GM12878 (cell line): ENCODE results near the gene NOL3. TPM values are rescaled to one million over a fixed set of nuclear protein-coding genes. Genes with fewer than 3 reads are reported as not detected.

ENCODE experiments used
- ATAC-seq: fragments of 200-7000 bp; cut with Tn5 transposase; 3 replicates; pipeline ENCODE4 v1.9.1; 2020; ENCODE audit warnings: mild to moderate bottlenecking, moderate library complexity
- BruUV-seq: library from RNA; stranded (reverse); fragments of 400-500 nt; replicated peaks from 2 replicates; lab custom pipeline; 2021; lab: Mats Ljungman, UMichigan
- CTCF ChIA-PET: fragments of 300-600 bp; sonication (Branson Sonifier 250); formaldehyde crosslinking; extraction: SDS; loops from one replicate; lab custom pipeline; 2021; ENCODE audit warnings: inconsistent platforms; lab: Yijun Ruan, JAX
- POLR2A ChIA-PET: fragments of 350-600 bp; formaldehyde crosslinking; extraction: SDS; loops from one replicate; lab custom pipeline; 2021; ENCODE audit warnings: inconsistent platforms; lab: Charles Lee
- RAD21 ChIA-PET: fragments of 300-600 bp; sonication (Branson Sonifier 250); formaldehyde crosslinking; loops from one replicate; lab custom pipeline; 2023; ENCODE audit warnings: antibody characterized with exemption; ENCODE audit not compliant: unreplicated experiment; lab: Charles Lee
- SMC1A ChIA-PET: fragments of 300-600 bp; sonication (Branson Sonifier 250); formaldehyde crosslinking; loops from one replicate; lab custom pipeline; 2023; ENCODE audit not compliant: unreplicated experiment, uncharacterized antibody; lab: Charles Lee
- DNase-seq: peaks from one replicate; pipeline ENCODE4 v3.0.0-alpha.2; 2011; ENCODE audit warnings: low read depth, low spot score
- FAIRE-seq: peaks from 3 replicates; lab custom pipeline; 2011; peaks lifted over from hg19 to GRCh38; lab: Jason Lieb, UNC
- H2AFZ ChIP-seq: 2 replicates; pipeline ENCODE4 v1.6.0; 2011; ENCODE audit warnings: low read depth, low read length, control low read depth; ENCODE audit not compliant: control insufficient read depth
- H3K27ac ChIP-seq: 2 replicates; pipeline ENCODE4 v1.5.1; 2011; ENCODE audit warnings: control low read depth; ENCODE audit not compliant: control insufficient read depth, insufficient read depth
- H3K27me3 ChIP-seq, 2 experiments: replicated peaks in 1 of 2; 2 replicates each; pipeline versions ENCODE4 v1.6.0 to v1.6.1; 2011; ENCODE audit warnings: low read length in 1 of 2; ENCODE audit not compliant: control insufficient read depth in 2 of 2, insufficient read depth in 2 of 2
- H3K36me3 ChIP-seq, 2 experiments: 2 replicates each; pipeline ENCODE4 v1.5.1; 2011; ENCODE audit warnings: low read length in 1 of 2; ENCODE audit not compliant: control insufficient read depth in 2 of 2, insufficient read depth in 2 of 2
- H3K4me1 ChIP-seq: 2 replicates; pipeline ENCODE4 v1.6.1; 2011; ENCODE audit warnings: mild to moderate bottlenecking, low read length, moderate library complexity, mixed read lengths; ENCODE audit not compliant: control insufficient read depth, insufficient read depth
- H3K4me2 ChIP-seq: 2 replicates; pipeline ENCODE4 v1.6.0; 2011; ENCODE audit warnings: control low read depth; ENCODE audit not compliant: control insufficient read depth, insufficient read depth
- H3K4me3 ChIP-seq: fragments of 200-600 bp; sonication (generic); 2 replicates; pipeline ENCODE4 v1.5.1; 2016
- H3K79me2 ChIP-seq: 2 replicates; pipeline ENCODE4 v1.6.0; 2011; ENCODE audit warnings: low read length; ENCODE audit not compliant: control insufficient read depth, insufficient read depth
- H3K9ac ChIP-seq: 2 replicates; pipeline ENCODE4 v1.8.0; 2011; ENCODE audit warnings: low read length, control low read depth, mixed read lengths; ENCODE audit not compliant: control insufficient read depth, insufficient read depth
- H3K9me3 ChIP-seq: replicated peaks from 3 replicates; pipeline ENCODE4 v1.5.1; 2011; ENCODE audit warnings: mild to moderate bottlenecking, low read length; ENCODE audit not compliant: control insufficient read depth, insufficient read depth
- H4K20me1 ChIP-seq: 2 replicates; pipeline ENCODE4 v1.6.0; 2011; ENCODE audit not compliant: control insufficient read depth, insufficient read depth
- ESRRA ChIP-seq: IDR thresholded peaks from 2 replicates; pipeline ENCODE4 v1.6.1; 2012; ENCODE audit warnings: mild to moderate bottlenecking, low read length, improper control_type of control experiment
- GATAD2B ChIP-seq: fragments of 450-650 bp; conservative IDR thresholded peaks from 2 replicates; pipeline ENCODE4 v1.6.1; 2017; ENCODE audit warnings: low read depth, mild to moderate bottlenecking, moderate library complexity
- MXI1 ChIP-seq: fragments of 150-350 bp; IDR thresholded peaks from 2 replicates; pipeline ENCODE4 v1.6.1; 2011; ENCODE audit warnings: low read depth, mild to moderate bottlenecking, inconsistent platforms, low read length, improper control_type of control experiment
- NKRF ChIP-seq: fragments of 450-650 bp; conservative IDR thresholded peaks from 2 replicates; pipeline ENCODE4 v1.6.1; 2017; ENCODE audit warnings: mild to moderate bottlenecking, moderate library complexity
- NR2C1 ChIP-seq: fragments of 450-650 bp; IDR thresholded peaks from 2 replicates; pipeline ENCODE4 v1.6.1; 2017; ENCODE audit warnings: antibody characterized with exemption, mild to moderate bottlenecking, moderate library complexity
- RCOR1 ChIP-seq: conservative IDR thresholded peaks from 2 replicates; pipeline ENCODE4 v1.6.1; 2012; ENCODE audit warnings: low read depth, low read length, improper control_type of control experiment
- SIX5 ChIP-seq: IDR thresholded peaks from 2 replicates; pipeline ENCODE4 v1.6.1; 2011; ENCODE audit warnings: mild to moderate bottlenecking, low read depth, low read length, moderate library complexity; ENCODE audit not compliant: severe bottlenecking
- SMAD1 ChIP-seq: fragments of 450-650 bp; IDR thresholded peaks from 2 replicates; pipeline ENCODE4 v1.6.1; 2018; ENCODE audit warnings: mild to moderate bottlenecking, low read depth; ENCODE audit not compliant: partially characterized antibody
- TCF7 ChIP-seq: IDR thresholded peaks from 2 replicates; pipeline ENCODE4 v1.6.1; 2014; ENCODE audit warnings: antibody characterized with exemption, borderline replicate concordance
- ZNF592 ChIP-seq: fragments of 450-650 bp; IDR thresholded peaks from 2 replicates; pipeline ENCODE4 v1.6.1; 2017; ENCODE audit warnings: mild to moderate bottlenecking, moderate library complexity
- ZNF622 ChIP-seq: fragments of 450-650 bp; IDR thresholded peaks from 2 replicates; pipeline ENCODE4 v1.6.1; 2017; ENCODE audit warnings: mild to moderate bottlenecking, inconsistent platforms
- WGBS: methylation state at CpG from one replicate; pipeline ENCODE4 v1.1.6; 2016; ENCODE audit warnings: low lambda C conversion rate; ENCODE audit not compliant: insufficient replicate concordance, insufficient coverage; ENCODE audit errors: missing lambda C conversion rate; 5-methylcytosine and 5-hydroxymethylcytosine counted together
- in situ Hi-C: fragments of 300-500 bp; cut with MboI; formaldehyde crosslinking; loops from 9 replicates; pipeline ENCODE4 v1.14.3; 2018; ENCODE audit warnings: mixed read lengths
- intact Hi-C: fragments of 100-400 bp; cut with micrococcal nuclease; formaldehyde crosslinking; loops from one replicate; pipeline ENCODE4 v1.14.2; 2022; ENCODE audit not compliant: unreplicated experiment
- polyA plus RNA-seq, 11 experiments: library from polyadenylated mRNA; depleted of rRNA in 4 of 11; unstranded in 6 of 11; stranded (reverse) in 5 of 11; fragments of >200 nt; fragmentation: Nextera tagmentation in 4 of 11; fragmentation: Illumina TruSeq in 1 of 11; extraction: Ambion mirVana in 4 of 11; extraction: Trizol in 1 of 11; gene quantifications; 1 replicate in 1 of 11; 2 replicates in 10 of 11; pipeline versions ENCODE4 v1.2.1 to v1.2.3, GENCODE V29; 2011 to 2016; ENCODE audit warnings: inconsistent platforms in 2 of 11, missing spikeins in 2 of 11, low read depth in 1 of 11
- total RNA-seq, 4 experiments: library from RNA; depleted of rRNA in 3 of 4; stranded (reverse); fragments of >200 nt in 3 of 4; fragmentation: Illumina TruSeq in 1 of 4; extraction: Trizol in 1 of 4; gene quantifications; 2 replicates each; pipeline versions ENCODE4 v1.2.1 to v1.2.3, GENCODE V29; 2013 to 2021

The NOL3 gene
- total and polyA plus RNA-seq, 10 of the 15 experiments (the other 5 are each of a cell fraction or from before 2014, with no cell fraction given): 0.31 to 18.4 (median 2.7) TPM

- no peak for TF ChIP-seq ZNF592
- TF ChIP-seq ESRRA: no peak
- TF ChIP-seq SIX5: no peak
Observed at GRCh38 chr16:67129422-67129821, 40.9 kb upstream of the NOL3 start (continued).

- H3K79me2 ChIP-seq: no peaks in the 10 kb centered on the region
- DNase-seq (no peak), ATAC-seq (no peak)
- no peak overlapping the region for H2AFZ ChIP-seq
- H3K9ac ChIP-seq: no peak overlapping the region
- H3K36me3 ChIP-seq: peaks cover 19 to 22% of the 10 kb centered on the region in 2 experiments; a peak in 3 of 4 replicates
- no peaks in the 10 kb centered on the region for H3K9me3 ChIP-seq
- CTCF ChIA-PET: interaction anchor here (0.7 to 2.0 kb wide), 4 partner anchors 17 to 123 kb away, joined by 3 to 7 read pairs (median 5); no protein-coding TSS in a partner anchor
- TF ChIP-seq NR2C1 (no peak), TCF7 (no peak), NKRF (no peak), SMAD1 (no peak), GATAD2B (no peak), RCOR1 (no peak), MXI1 (no peak), ZNF622 (no peak)
- TF ChIP-seq, all 136 proteins: peak for 0
- intact Hi-C loops: no loop called here
- Histone ChIP-seq H3K27me3 (no peaks in the 10 kb centered on the region), H3K27ac (no peak overlapping the region), H3K4me1 (no peaks in the 10 kb centered on the region), H3K4me3 (no peak overlapping the region), H4K20me1 (no peaks in the 10 kb centered on the region), H3K4me2 (no peak overlapping the region)
- ChIA-PET RAD21 (no interaction called here), SMC1A (interaction anchor here (0.7 to 1.2 kb wide), 2 partner anchors 13 to 159 kb away, joined by 3 read pairs; partner anchors contain the start of gene B3GNT9), POLR2A (no interaction called here)
- BruUV-seq: no TSS peak
- WGBS: 94% methylated on average over 3 of the region's 3 CpGs
- in situ Hi-C loops: no loop called here
- no peak for FAIRE-seq
Observed at GRCh38 chr16:67137605-67138004, 32.7 kb upstream of the NOL3 start.
